ENCODE measurements around the gene USP43.

- TF ChIP-seq EZH2 (IDR thresholded peaks at IDR 0.05): no peak
- no peak for TF ChIP-seq POLR2AphosphoS5 (IDR thresholded peaks at IDR 0.05; ENCODE audit: borderline replicate concordance, low read depth, low read length)
These were observed 8.8 kb upstream of the USP43 start for GRCh38 chr17:9636501-9636900.

Measured in SK-N-MC (cell line).